Endodermal cell (in vitro differentiated cells): ENCODE results near the gene AP1S1. TPM values are rescaled to one million over a fixed set of nuclear protein-coding genes. Genes with fewer than 3 reads are reported as not detected.

ENCODE experiments used
- DNase-seq: peaks from one replicate; pipeline ENCODE4 v3.0.0-alpha.2; 2017
- H3K27ac ChIP-seq: 2 replicates; pipeline ENCODE4 v1.5.1; 2013; ENCODE audit warnings: mild to moderate bottlenecking, low read depth, low read length, moderate library complexity
- H3K27me3 ChIP-seq: 2 replicates; pipeline ENCODE4 v1.6.1; 2013; ENCODE audit warnings: mild to moderate bottlenecking, low read length, moderate library complexity; ENCODE audit not compliant: insufficient read depth, control insufficient read depth, poor library complexity, severe bottlenecking
- H3K36me3 ChIP-seq: 2 replicates; pipeline ENCODE4 v1.7.0; 2013; ENCODE audit warnings: mild to moderate bottlenecking, low read length, moderate library complexity; ENCODE audit not compliant: control insufficient read depth, insufficient read depth
- H3K4me1 ChIP-seq: one replicate; pipeline ENCODE4 v1.7.0; 2013; ENCODE audit warnings: low read length; ENCODE audit not compliant: control insufficient read depth, insufficient read depth
- H3K4me3 ChIP-seq: 2 replicates; pipeline ENCODE4 v1.5.1; 2013; ENCODE audit warnings: mild to moderate bottlenecking, low read length, moderate library complexity
- H3K9ac ChIP-seq: 2 replicates; pipeline ENCODE4 v1.6.1; 2013; ENCODE audit warnings: mild to moderate bottlenecking, low read length, moderate library complexity; ENCODE audit not compliant: poor library complexity, severe bottlenecking; ENCODE audit errors: extremely low read depth
- H3K9me3 ChIP-seq: 2 replicates; pipeline ENCODE4 v1.6.1; 2013; ENCODE audit warnings: mild to moderate bottlenecking, low read length, moderate library complexity; ENCODE audit not compliant: control insufficient read depth
- H3K27ac Mint-ChIP-seq: 2 replicates; pipeline ENCODE4 v1.8.0; 2020; ENCODE audit warnings: mixed read lengths
- H3K27me3 Mint-ChIP-seq: 2 replicates; pipeline ENCODE4 v1.8.0; 2021; ENCODE audit warnings: mild to moderate bottlenecking, mixed read lengths; ENCODE audit not compliant: insufficient read depth
- H3K36me3 Mint-ChIP-seq: 2 replicates; pipeline ENCODE4 v1.8.0; 2020; ENCODE audit warnings: low read depth, mixed read lengths
- H3K4me1 Mint-ChIP-seq: 2 replicates; pipeline ENCODE4 v1.8.0; 2020; ENCODE audit warnings: mixed read lengths
- H3K4me3 Mint-ChIP-seq: 2 replicates; pipeline ENCODE4 v1.8.0; 2020; ENCODE audit warnings: mild to moderate bottlenecking, moderate library complexity, mixed read lengths
- H3K9me3 Mint-ChIP-seq: 2 replicates; pipeline ENCODE4 v1.8.0; 2020; ENCODE audit warnings: mild to moderate bottlenecking, mixed read lengths
- WGBS, 2 experiments: methylation state at CpG; one replicate each; pipeline versions ENCODE4 v1.1.5 to v1.1.7; 2013; ENCODE audit warnings: missing lambda C conversion rate in 2 of 2, mixed read lengths in 1 of 2; ENCODE audit not compliant: insufficient coverage in 1 of 2, insufficient read length in 1 of 2; 5-methylcytosine and 5-hydroxymethylcytosine counted together
- total RNA-seq, 2 donors: library from RNA; stranded (reverse); fragmentation: NEBNext Ultra II Directional in 1 of 2; extraction: Animal tissue kit (Norgen Biotek cat#: 25700) in 1 of 2; gene quantifications; 2 replicates in 1 of 2; 3 replicates in 1 of 2; pipeline ENCODE4 v1.2.1, GENCODE V29; 2021
- TF ChIP-seq, protein P1 (sequence below): fragments of 200-600 bp; sonication (generic); conservative IDR thresholded peaks from 2 replicates; pipeline ENCODE4 v1.5.0; 2021; ENCODE audit warnings: antibody characterized with exemption, mild to moderate bottlenecking

Gene AP1S1
- total RNA-seq, 2 donors from 2014 or later: 43.8 to 50.2 TPM

DNA sequence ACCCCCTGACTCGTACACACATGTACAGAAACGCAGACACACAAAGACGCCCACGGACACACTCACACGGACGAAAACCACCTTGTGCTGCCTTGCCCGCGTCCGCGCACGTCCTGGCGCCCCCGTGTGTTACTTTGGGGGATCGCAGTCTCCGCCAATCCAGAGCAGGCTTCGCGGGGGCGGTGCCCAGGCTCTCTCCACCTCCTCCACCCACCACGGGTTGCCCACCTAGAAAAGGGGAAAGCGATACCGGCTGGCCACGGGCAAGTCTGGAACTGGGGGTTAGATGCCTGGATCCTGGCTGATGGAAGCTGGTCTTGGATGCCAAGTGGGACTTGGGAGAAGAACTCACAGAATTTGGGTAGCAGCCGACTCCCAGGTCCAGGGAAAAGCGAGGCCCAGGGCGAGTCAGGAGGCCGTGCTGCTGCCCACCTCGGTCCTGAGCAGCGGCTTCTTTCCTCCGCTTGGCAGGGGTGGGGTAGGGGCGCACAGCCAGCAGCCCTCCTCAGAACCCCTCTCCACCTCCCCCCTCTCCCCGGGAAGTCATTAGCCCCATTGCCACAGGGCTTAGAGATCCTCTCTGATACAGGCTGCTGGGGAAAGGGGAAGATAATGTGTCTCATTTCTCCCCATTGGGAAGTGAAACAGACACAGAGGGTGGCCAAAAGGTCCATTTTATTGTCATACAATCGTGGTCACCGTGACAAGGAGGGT, 15.7 kb downstream of the AP1S1 start:
- Mint-ChIP-seq H3K27ac (no peak overlapping the region), H3K36me3 (peaks cover 2% of the 10 kb centered on the region), H3K9me3 (peaks cover 2% of the 10 kb centered on the region), H3K4me1 (peaks cover 25% of the 10 kb centered on the region), H3K4me3 (peak overlapping the region; percentile 3), H3K27me3 (peaks cover 100% of the 10 kb centered on the region)
- WGBS, 2 experiments: 2 to 3% methylated on average over 20 to 33 of the region's 33 CpGs
- Histone ChIP-seq H3K9ac (no peak overlapping the region), H3K4me1 (peaks cover 3% of the 10 kb centered on the region), H3K27ac (no peak overlapping the region), H3K4me3 (no peak overlapping the region), H3K9me3 (no peaks in the 10 kb centered on the region), H3K27me3 (peaks cover 99% of the 10 kb centered on the region), H3K36me3 (no peaks in the 10 kb centered on the region)
- TF ChIP-seq, protein P1, sequence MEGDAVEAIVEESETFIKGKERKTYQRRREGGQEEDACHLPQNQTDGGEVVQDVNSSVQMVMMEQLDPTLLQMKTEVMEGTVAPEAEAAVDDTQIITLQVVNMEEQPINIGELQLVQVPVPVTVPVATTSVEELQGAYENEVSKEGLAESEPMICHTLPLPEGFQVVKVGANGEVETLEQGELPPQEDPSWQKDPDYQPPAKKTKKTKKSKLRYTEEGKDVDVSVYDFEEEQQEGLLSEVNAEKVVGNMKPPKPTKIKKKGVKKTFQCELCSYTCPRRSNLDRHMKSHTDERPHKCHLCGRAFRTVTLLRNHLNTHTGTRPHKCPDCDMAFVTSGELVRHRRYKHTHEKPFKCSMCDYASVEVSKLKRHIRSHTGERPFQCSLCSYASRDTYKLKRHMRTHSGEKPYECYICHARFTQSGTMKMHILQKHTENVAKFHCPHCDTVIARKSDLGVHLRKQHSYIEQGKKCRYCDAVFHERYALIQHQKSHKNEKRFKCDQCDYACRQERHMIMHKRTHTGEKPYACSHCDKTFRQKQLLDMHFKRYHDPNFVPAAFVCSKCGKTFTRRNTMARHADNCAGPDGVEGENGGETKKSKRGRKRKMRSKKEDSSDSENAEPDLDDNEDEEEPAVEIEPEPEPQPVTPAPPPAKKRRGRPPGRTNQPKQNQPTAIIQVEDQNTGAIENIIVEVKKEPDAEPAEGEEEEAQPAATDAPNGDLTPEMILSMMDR: peak; percentile 92
- DNase-seq: peak; percentile 95

DNA sequence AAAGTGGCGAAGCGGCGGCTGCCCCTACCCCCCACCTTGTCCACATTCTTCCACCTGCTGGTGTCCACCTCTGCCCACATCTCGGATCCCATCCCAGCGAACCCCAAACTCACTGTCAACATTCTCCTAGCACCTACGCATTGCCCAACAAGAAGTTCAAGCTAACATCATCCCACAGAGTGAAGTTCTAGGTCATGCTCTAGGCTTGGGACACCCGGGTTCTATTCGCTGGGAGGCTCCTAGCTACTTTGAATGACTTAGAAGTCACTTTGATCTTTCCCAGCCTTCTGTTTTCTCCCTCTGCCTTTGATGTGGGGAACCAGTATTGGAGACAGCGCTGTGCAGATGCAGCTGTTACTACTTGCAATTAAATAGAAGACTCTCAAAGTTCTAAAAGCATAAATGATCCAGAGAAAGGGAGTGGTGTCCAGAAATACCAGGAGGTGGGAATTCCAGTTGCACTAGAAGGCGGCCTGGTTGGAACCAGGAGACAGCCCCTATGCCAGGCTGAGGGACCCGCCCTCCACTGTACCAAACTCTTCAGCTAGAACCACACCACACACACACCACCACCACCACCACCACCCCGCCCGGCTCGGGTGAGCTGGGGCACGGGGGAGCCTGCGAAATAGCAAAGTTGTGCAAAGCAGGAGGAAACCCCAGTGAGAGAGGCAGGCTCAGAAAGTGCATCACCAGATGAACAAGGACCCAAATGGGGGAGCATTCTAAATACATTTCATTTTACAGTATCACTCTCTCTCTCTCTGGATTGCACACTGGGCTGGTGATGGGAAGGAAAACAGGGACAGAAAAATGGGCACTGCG, 16.6 kb downstream of the AP1S1 start:
- peak; percentile 51 for DNase-seq
- Mint-ChIP-seq H3K4me1 (peaks cover 21% of the 10 kb centered on the region), H3K4me3 (no peak overlapping the region), H3K27ac (no peak overlapping the region), H3K9me3 (peaks cover 2% of the 10 kb centered on the region), H3K27me3 (peaks cover 100% of the 10 kb centered on the region), H3K36me3 (peaks cover 2% of the 10 kb centered on the region)
- no peak overlapping the region for H3K4me3 ChIP-seq
- H3K4me1 ChIP-seq: peaks cover 3% of the 10 kb centered on the region
- TF ChIP-seq, protein P1: no peak
- no peak overlapping the region for H3K9ac ChIP-seq
- peaks cover 100% of the 10 kb centered on the region for H3K27me3 ChIP-seq
- H3K27ac ChIP-seq: no peak overlapping the region
- 9 to 11% methylated on average over 5 to 17 of the region's 17 CpGs for WGBS, 2 experiments
- no peaks in the 10 kb centered on the region for H3K36me3 ChIP-seq
- no peaks in the 10 kb centered on the region for H3K9me3 ChIP-seq

DNA sequence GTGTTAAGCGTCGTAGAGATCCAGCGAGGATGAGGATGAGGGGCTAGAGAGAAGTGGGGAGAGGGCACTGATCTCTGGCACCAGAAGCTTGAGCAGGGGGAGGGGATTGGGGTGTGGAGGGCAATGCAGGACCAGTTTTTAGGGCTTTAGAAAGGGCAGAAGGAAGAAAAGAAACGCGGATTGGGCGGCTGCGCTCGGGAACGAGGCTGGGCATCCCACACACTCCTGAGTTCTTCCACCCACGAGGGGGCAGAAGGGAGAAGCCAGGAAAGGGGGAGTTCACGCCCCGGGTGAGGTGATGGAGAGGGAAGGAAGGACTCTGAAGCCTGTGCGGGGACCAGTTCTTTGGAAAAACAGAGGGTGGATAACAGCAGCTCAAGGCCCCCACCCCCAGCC, 17.2 kb downstream of the AP1S1 start:
- DNase-seq: peak; percentile 49
- Mint-ChIP-seq H3K27me3 (peaks cover 100% of the 10 kb centered on the region), H3K9me3 (peaks cover 2% of the 10 kb centered on the region), H3K4me3 (no peak overlapping the region), H3K4me1 (peaks cover 17% of the 10 kb centered on the region), H3K27ac (no peak overlapping the region), H3K36me3 (peaks cover 2% of the 10 kb centered on the region)
- Histone ChIP-seq H3K4me1 (peaks cover 3% of the 10 kb centered on the region), H3K9ac (no peak overlapping the region), H3K4me3 (no peak overlapping the region), H3K36me3 (no peaks in the 10 kb centered on the region), H3K27me3 (peaks cover 98% of the 10 kb centered on the region), H3K9me3 (no peaks in the 10 kb centered on the region), H3K27ac (no peak overlapping the region)
- WGBS, 2 experiments: 0 to 5% methylated on average over 2 to 12 of the region's 13 CpGs
- TF ChIP-seq, protein P1: peak; percentile 21
